K562 (cell line): ENCODE data around the gene ROR2. TPM values are rescaled to one million over a fixed set of nuclear protein-coding genes. Genes with fewer than 3 reads are reported as not detected.

Experiments
- ATAC-seq: fragments of 200-7000 bp; cut with Tn5 transposase; 3 replicates; pipeline ENCODE4 v1.9.1; 2020; ENCODE audit warnings: moderate library complexity
- BruUV-seq: library from RNA; stranded (reverse); fragments of 400-500 nt; replicated peaks from 2 replicates; lab custom pipeline; 2021; lab: Mats Ljungman, UMichigan
- CTCF ChIA-PET: fragments of 300-600 bp; formaldehyde crosslinking; extraction: SDS; loops from one replicate; lab custom pipeline; 2021; ENCODE audit warnings: low intra/inter-chr PET ratio; lab: Yijun Ruan, JAX
- POLR2A ChIA-PET: fragments of 300-600, 350-650 bp; sonication (Branson Sonifier 250); formaldehyde crosslinking; extraction: SDS; loops from one replicate; lab custom pipeline; 2021; ENCODE audit warnings: antibody characterized with exemption, inconsistent platforms; lab: Yijun Ruan, JAX
- DNase-seq, 4 experiments: peaks; one replicate each; pipeline versions ENCODE4 v3.0.0 to v3.0.0-alpha.2; 2011 to 2018; ENCODE audit warnings: low spot score in 3 of 4, mixed read lengths in 3 of 4; ENCODE audit errors: extremely low read depth in 1 of 4
- FAIRE-seq: peaks from 2 replicates; lab custom pipeline; 2011; peaks lifted over from hg19 to GRCh38; lab: Jason Lieb, UNC
- H2AFZ ChIP-seq: 2 replicates; pipeline ENCODE4 v1.6.0; 2011; ENCODE audit warnings: low read depth, low read length, control low read depth, inconsistent platforms
- H3K27ac ChIP-seq: fragments of 200-600 bp; 3 replicates; pipeline ENCODE4 v1.8.0; 2011; ENCODE audit warnings: low read depth, mild to moderate bottlenecking, control low read depth, inconsistent platforms, low read length, moderate library complexity, mixed read lengths; ENCODE audit errors: extremely low read depth
- H3K27me3 ChIP-seq, 2 experiments: fragments of 300-600 bp in 1 of 2; 2 replicates in 1 of 2; 3 replicates in 1 of 2; pipeline versions ENCODE4 v1.6.0 to v1.8.0; 2011; ENCODE audit warnings: inconsistent platforms in 2 of 2, low read length in 2 of 2, mild to moderate bottlenecking in 1 of 2, mixed read lengths in 1 of 2, moderate library complexity in 1 of 2; ENCODE audit not compliant: control insufficient read depth in 2 of 2, insufficient read depth in 2 of 2
- H3K36me3 ChIP-seq: fragments of 300-600 bp; 3 replicates; pipeline ENCODE4 v1.8.0; 2011; ENCODE audit warnings: mild to moderate bottlenecking, low read length, inconsistent platforms; ENCODE audit not compliant: control insufficient read depth, insufficient read depth
- H3K4me1 ChIP-seq, 2 experiments: fragments of 200-600 bp in 1 of 2; replicated peaks in 1 of 2; 2 replicates in 1 of 2; 3 replicates in 1 of 2; pipeline versions ENCODE4 v1.5.1 to v1.8.0; 2011; ENCODE audit warnings: inconsistent platforms in 2 of 2, low read length in 2 of 2, mild to moderate bottlenecking in 1 of 2, mixed read lengths in 1 of 2, moderate library complexity in 1 of 2; ENCODE audit not compliant: control insufficient read depth in 2 of 2, insufficient read depth in 2 of 2
- H3K4me2 ChIP-seq: 2 replicates; pipeline ENCODE4 v1.6.1; 2011; ENCODE audit warnings: low read length, control low read depth, inconsistent platforms, mixed read lengths; ENCODE audit not compliant: insufficient read depth
- H3K4me3 ChIP-seq: fragments of 200-600 bp; sonication (generic), shearing (Covaris generic); 2 replicates; pipeline ENCODE4 v1.5.1; 2016; ENCODE audit warnings: control low read depth, inconsistent platforms
- H3K79me2 ChIP-seq: fragments of 200-600 bp; 3 replicates; pipeline ENCODE4 v1.8.0; 2011; ENCODE audit warnings: low read length, inconsistent platforms; ENCODE audit not compliant: control insufficient read depth, insufficient read depth
- H3K9ac ChIP-seq, 2 experiments: 2 replicates each; pipeline versions ENCODE4 v1.6.0 to v1.6.1; 2011; ENCODE audit warnings: low read depth in 2 of 2, low read length in 2 of 2, control low read depth in 1 of 2, inconsistent platforms in 1 of 2, mild to moderate bottlenecking in 1 of 2, mixed read lengths in 1 of 2; ENCODE audit not compliant: insufficient read depth in 1 of 2
- H3K9me1 ChIP-seq: one replicate; pipeline ENCODE4 v1.6.0; 2011; ENCODE audit warnings: inconsistent platforms, mild to moderate bottlenecking, low read length, moderate library complexity; ENCODE audit not compliant: control insufficient read depth, insufficient read depth
- H3K9me3 ChIP-seq: replicated peaks from 2 replicates; pipeline ENCODE4 v1.5.1; 2011; ENCODE audit warnings: low read depth, low read length, inconsistent platforms; ENCODE audit not compliant: control insufficient read depth, insufficient read depth
- H4K20me1 ChIP-seq: replicated peaks from 2 replicates; pipeline ENCODE4 v1.6.1; 2011; ENCODE audit warnings: low read length, inconsistent platforms, mixed read lengths; ENCODE audit not compliant: control insufficient read depth, insufficient read depth
- CTBP1 ChIP-seq: fragments of 450-650 bp; IDR thresholded peaks from 2 replicates; pipeline ENCODE4 v1.6.1; 2016; ENCODE audit warnings: borderline replicate concordance
- FOXP4 ChIP-seq: sonication (generic); formaldehyde crosslinking; IDR thresholded peaks from 2 replicates; pipeline ENCODE4 v1.8.0; 2022; ENCODE audit warnings: mild to moderate bottlenecking, missing genetic modification reagents, borderline replicate concordance
- JUNB ChIP-seq: fragments of 450-650 bp; formaldehyde crosslinking; conservative IDR thresholded peaks from 2 replicates; pipeline ENCODE4 v1.4.0; 2020; ENCODE audit warnings: mild to moderate bottlenecking
- NKRF ChIP-seq: fragments of 450-650 bp; IDR thresholded peaks from 2 replicates; pipeline ENCODE4 v1.6.1; 2016; ENCODE audit warnings: borderline replicate concordance
- SRSF9 ChIP-seq: fragments of 200-400 bp; formaldehyde crosslinking; IDR thresholded peaks from 2 replicates; pipeline ENCODE4 v1.6.1; 2017; ENCODE audit warnings: low read depth, low read length, borderline replicate concordance
- WGBS: fragments of 100-300 bp; shearing (Covaris generic); methylation state at CpG from one replicate; pipeline ENCODE4 v1.1.6; 2016; ENCODE audit warnings: low coverage, mixed read lengths; ENCODE audit not compliant: insufficient coverage; ENCODE audit errors: missing lambda C conversion rate; 5-methylcytosine and 5-hydroxymethylcytosine counted together
- in situ Hi-C: fragments of 300-500 bp; cut with MboI; formaldehyde crosslinking; loops from 4 replicates; pipeline ENCODE4 v1.15.0; 2018; ENCODE audit warnings: inconsistent platforms, mixed read lengths
- intact Hi-C: fragments of 100-400 bp; cut with micrococcal nuclease; formaldehyde crosslinking; loops from 2 replicates; pipeline ENCODE4 v1.14.2; 2022
- polyA plus RNA-seq, 8 experiments: library from polyadenylated mRNA; depleted of rRNA in 4 of 8; stranded (reverse) in 5 of 8; unstranded in 3 of 8; fragments of >200 nt; fragmentation: Nextera tagmentation in 2 of 8; fragmentation: Illumina TruSeq in 1 of 8; extraction: Ambion mirVana in 2 of 8; extraction: Trizol in 1 of 8; gene quantifications; 2 replicates each; pipeline versions ENCODE4 v1.2.1 to v1.2.3, GENCODE V29; 2011 to 2014; ENCODE audit warnings: inconsistent platforms in 1 of 8, missing spikeins in 1 of 8
- total RNA-seq, 7 experiments: library from RNA; depleted of rRNA in 6 of 7; stranded (reverse); fragments of >200 nt in 6 of 7; fragmentation: Illumina TruSeq in 2 of 7; extraction: Trizol in 2 of 7; gene quantifications; 2 replicates each; pipeline versions ENCODE4 v1.2.1 to v1.2.3, GENCODE V29; 2011 to 2021; ENCODE audit warnings: low replicate concordance in 1 of 7

Gene ROR2
- total and polyA plus RNA-seq, 9 of the 15 experiments (the other 6 are each of a cell fraction or from before 2014, with no cell fraction given): 5.6 to 33.8 (median 15.3) TPM

GRCh38 chr9:91560301-91560700 lies 389.7 kb downstream of the ROR2 start:
- H3K4me2 ChIP-seq: no peak overlapping the region
- no TSS peak for BruUV-seq
- intact Hi-C loops: no loop called here
- no peaks in the 10 kb centered on the region for H3K27me3 ChIP-seq
- H3K36me3 ChIP-seq: no peaks in the 10 kb centered on the region
- no peaks in the 10 kb centered on the region for H3K4me1 ChIP-seq
- H2AFZ ChIP-seq: no peak overlapping the region
- H3K9ac ChIP-seq: no peak overlapping the region
- 0% methylated on average over 2 of the region's 2 CpGs for WGBS
- H3K9me3 ChIP-seq: no peaks in the 10 kb centered on the region
- CTCF ChIA-PET: no interaction called here
- no peaks in the 10 kb centered on the region for H3K79me2 ChIP-seq
- no peak for ATAC-seq
- no peak for DNase-seq
- no peak for TF ChIP-seq NKRF
- TF ChIP-seq SRSF9: no peak
- no peak for TF ChIP-seq FOXP4 (CRISPR knock-in tag)
- no peak for TF ChIP-seq JUNB (CRISPR knock-in tag)
- TF ChIP-seq CTBP1: no peak
- TF ChIP-seq, all 486 proteins: peak for 0
- POLR2A ChIA-PET: interaction anchor here (0.5 kb wide), 1 partner anchor 16 kb away, joined by 3 read pairs; no protein-coding TSS in a partner anchor
- in situ Hi-C loops: no loop called here
- H3K9me1 ChIP-seq: no peaks in the 10 kb centered on the region
- H3K27ac ChIP-seq: no peak overlapping the region
- FAIRE-seq: no peak
- H3K4me3 ChIP-seq: no peak overlapping the region
- no peaks in the 10 kb centered on the region for H4K20me1 ChIP-seq
